Kidney (tissue), 14 donors: ENCODE results near the gene KNG1. TPM values are rescaled to one million over a fixed set of nuclear protein-coding genes. Genes with fewer than 3 reads are reported as not detected.

Experiments used
- DNase-seq, 5 donors: peaks; one replicate each; pipeline ENCODE4 v3.0.0-alpha.2; 2013 to 2020
- FAIRE-seq: peaks from 2 replicates; lab custom pipeline; 2012; peaks lifted over from hg19 to GRCh38; lab: Jason Lieb, UNC
- H3K27ac ChIP-seq, 2 donors: one replicate each; pipeline ENCODE4 v1.7.0; 2013; ENCODE audit warnings: low read depth in 2 of 2, low read length in 2 of 2, inconsistent platforms in 1 of 2
- H3K27me3 ChIP-seq: one replicate; pipeline ENCODE4 v1.7.1; 2013; ENCODE audit warnings: low read length, inconsistent platforms; ENCODE audit not compliant: control insufficient read depth, insufficient read depth
- H3K36me3 ChIP-seq, 3 donors: one replicate each; pipeline versions ENCODE4 v1.7.0 to v1.7.1; 2013; ENCODE audit warnings: low read length in 3 of 3, control low read depth in 1 of 3, inconsistent platforms in 1 of 3; ENCODE audit not compliant: insufficient read depth in 3 of 3, control insufficient read depth in 2 of 3
- H3K4me1 ChIP-seq, 3 donors: one replicate each; pipeline versions ENCODE4 v1.7.0 to v1.7.1; 2013; ENCODE audit warnings: low read length in 3 of 3, inconsistent platforms in 1 of 3, low read depth in 1 of 3; ENCODE audit not compliant: control insufficient read depth in 2 of 3, insufficient read depth in 2 of 3
- H3K4me3 ChIP-seq, 3 donors: one replicate each; pipeline versions ENCODE4 v1.7.0 to v1.8.1; 2013; ENCODE audit warnings: low read length in 3 of 3, control low read depth in 1 of 3, inconsistent platforms in 1 of 3
- H3K9ac ChIP-seq, 3 donors: one replicate each; pipeline versions ENCODE4 v1.7.0 to v1.7.1; 2013; ENCODE audit warnings: low read length in 3 of 3, control low read depth in 1 of 3, inconsistent platforms in 1 of 3
- H3K9me3 ChIP-seq, 3 donors: one replicate each; pipeline versions ENCODE4 v1.7.0 to v1.7.1; 2013; ENCODE audit warnings: low read length in 3 of 3, control low read depth in 1 of 3, inconsistent platforms in 1 of 3; ENCODE audit not compliant: control insufficient read depth in 2 of 3, insufficient read depth in 1 of 3
- CTCF ChIP-seq: IDR thresholded peaks from 3 replicates; pipeline ENCODE4 v1.5.1; 2012; ENCODE audit warnings: mild to moderate bottlenecking, moderate library complexity, borderline replicate concordance; ENCODE audit not compliant: insufficient read depth; ENCODE audit errors: extremely low read depth
- intact Hi-C: fragments of 100-400 bp; cut with DNase I; formaldehyde crosslinking; loops from one replicate; pipeline ENCODE4 v1.11.1; 2022
- microRNA-seq: library from miRNA; unstranded; fragments of <30 nt; microRNA quantifications from one replicate; pipeline ENCODE4 v1.2.0, GENCODE V29; 2020
- polyA plus RNA-seq: library from polyadenylated mRNA; stranded (reverse); fragments of 350-450 nt; fragmentation: Illumina TruSeq; extraction: RNeasy Lipid Tissue Mini Kit (QIAGEN cat#74804); gene quantifications from one replicate; pipeline ENCODE4 v1.2.3, GENCODE V29; 2014; ENCODE audit warnings: low read depth, low replicate concordance; ENCODE audit not compliant: insufficient read depth
- total RNA-seq: library from RNA; stranded (reverse); fragmentation: NEBNext Ultra II Directional; extraction: Animal tissue kit (Norgen Biotek cat#: 25700); gene quantifications from one replicate; pipeline ENCODE4 v1.2.1, GENCODE V29; 2021
- donor health status: control.
- donor health status: control.
- donor health status: control.
- donor health status: control.
- donor health status: control.
- donor health status: DM: yes; HTN: yes; CAD: no.
- donor health status: Normal renal cell carcinoma (clear cell type).

KNG1 gene
- total and polyA plus RNA-seq, 2 donors from 2014 or later = 8.7 to 710 TPM

DNA sequence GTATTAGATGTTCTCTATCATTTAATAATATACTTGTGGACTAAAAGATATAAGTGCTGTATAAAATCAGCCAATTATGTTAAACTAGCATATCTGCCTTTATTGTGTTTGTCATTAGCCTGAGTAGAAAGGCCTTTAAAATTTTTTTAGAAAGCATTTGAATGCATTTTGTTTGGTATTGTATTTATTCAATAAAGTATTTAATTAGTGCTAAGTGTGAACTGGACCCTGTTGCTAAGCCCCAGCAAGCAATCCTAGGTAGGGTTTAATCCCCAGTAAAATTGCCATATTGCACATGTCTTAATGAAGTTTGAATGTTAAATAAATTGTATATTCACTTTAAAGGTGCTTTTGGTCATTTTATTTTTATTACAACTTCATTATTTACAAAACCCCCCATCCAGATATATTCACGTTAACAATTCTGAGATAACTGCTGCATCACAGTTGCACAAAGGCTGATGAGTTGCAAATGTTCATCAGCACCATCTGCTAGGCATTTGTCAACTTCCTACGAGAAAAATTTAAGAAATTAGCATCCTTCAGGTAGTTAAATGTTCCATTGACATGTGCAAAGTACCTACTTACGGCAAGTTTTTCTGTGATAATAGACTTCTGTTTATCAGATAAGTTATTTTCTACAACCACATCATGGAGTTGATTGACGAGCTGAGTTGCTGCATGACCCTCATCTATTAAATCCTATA is 72.5 kb downstream of the KNG1 start:
- Histone ChIP-seq H3K36me3 (peaks cover 41 to 50% (median 43%) of the 10 kb centered on the region in 3 donors), H3K27me3 (no peaks in the 10 kb centered on the region), H3K9ac (no peak overlapping the region), H3K4me1 (peaks cover 11 to 31% (median 22%) of the 10 kb centered on the region in 3 donors), H3K27ac (no peak overlapping the region), H3K9me3 (no peaks in the 10 kb centered on the region), H3K4me3 (no peak overlapping the region)
- TF ChIP-seq CTCF = no peak
- DNase-seq = no peak
- no peak for FAIRE-seq
- intact Hi-C loops = no loop called here

DNA sequence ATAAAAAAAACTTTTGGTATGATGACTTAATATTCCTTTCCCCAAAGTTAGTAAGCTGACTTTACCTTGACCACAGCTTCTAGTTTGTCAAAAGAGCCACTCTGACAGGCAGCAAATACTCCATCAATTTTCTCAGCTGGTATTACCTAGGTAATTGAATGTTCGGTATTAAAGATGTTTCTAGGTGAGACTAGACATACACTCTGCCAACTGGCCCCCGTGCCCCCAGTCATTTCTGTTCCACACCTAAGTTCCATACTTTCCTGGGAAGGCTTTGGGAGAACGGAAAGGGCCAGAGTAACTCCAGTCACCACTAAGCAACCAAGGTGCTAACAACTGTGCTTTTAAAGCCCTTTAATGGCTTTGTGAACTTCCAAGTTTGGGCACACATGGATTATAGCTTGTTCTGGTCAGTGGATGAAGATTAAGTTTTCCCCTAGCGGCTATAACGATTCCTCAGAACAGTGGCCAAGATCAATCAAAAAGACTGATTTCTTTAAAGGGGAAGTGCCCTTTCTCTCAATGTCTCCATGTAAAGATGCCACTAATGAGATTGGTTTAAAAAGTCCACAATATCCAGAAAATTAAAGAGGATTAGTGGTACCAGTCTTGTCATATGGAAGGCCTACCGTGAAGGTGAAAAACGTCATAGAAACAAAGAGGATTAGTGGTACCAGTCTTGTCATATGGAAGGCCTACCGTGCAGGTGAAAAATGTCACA is 73.3 kb downstream of the KNG1 start:
- intact Hi-C loops = no loop called here
- no peak for TF ChIP-seq CTCF
- H3K4me1 ChIP-seq = peaks cover 8 to 24% (median 16%) of the 10 kb centered on the region in 3 donors
- no peaks in the 10 kb centered on the region for H3K9me3 ChIP-seq
- no peak overlapping the region for H3K27ac ChIP-seq
- FAIRE-seq = no peak
- H3K4me3 ChIP-seq = no peak overlapping the region
- peaks cover 35 to 43% (median 36%) of the 10 kb centered on the region in 3 donors for H3K36me3 ChIP-seq
- DNase-seq = no peak
- no peak overlapping the region for H3K9ac ChIP-seq
- no peaks in the 10 kb centered on the region for H3K27me3 ChIP-seq

Small RNA genes lying within 50 kb of the gene (microRNA-seq; reads per million reads assigned to microRNA genes)
- gene MIR1248 = 12.2 reads per million, percentile 24 among the genes with 10 or more reads in this experiment

Other genes starting within 250 kb of the KNG1 start
- gene CRYGS, start 173.0 kb upstream of the KNG1 start, total RNA-seq = 2.9 TPM
- gene CRYGS, start 173.0 kb upstream of the KNG1 start, polyA plus RNA-seq = 3.7 TPM
- gene TBCCD1, start 150.0 kb upstream of the KNG1 start, total RNA-seq = 13.3 TPM
- 6.2 TPM for gene TBCCD1, start 150.0 kb upstream of the KNG1 start, polyA plus RNA-seq
- gene DNAJB11, start 146.6 kb upstream of the KNG1 start, total RNA-seq = 46.4 TPM
- gene DNAJB11, start 146.6 kb upstream of the KNG1 start, polyA plus RNA-seq = 45.0 TPM
- gene AHSG, start 104.3 kb upstream of the KNG1 start, total RNA-seq = not detected
- 0.34 TPM for gene AHSG, start 104.3 kb upstream of the KNG1 start, polyA plus RNA-seq
- not detected for gene FETUB, start 77.0 kb upstream of the KNG1 start, total RNA-seq
- gene FETUB, start 77.0 kb upstream of the KNG1 start, polyA plus RNA-seq = not detected
- 0.35 TPM for gene HRG, start 51.3 kb upstream of the KNG1 start, total RNA-seq
- 22.8 TPM for gene HRG, start 51.3 kb upstream of the KNG1 start, polyA plus RNA-seq
- gene EIF4A2, start 66.2 kb downstream of the KNG1 start, total RNA-seq = 333 TPM
- 310 TPM for gene EIF4A2, start 66.2 kb downstream of the KNG1 start, polyA plus RNA-seq
- gene RFC4, start 89.1 kb downstream of the KNG1 start, total RNA-seq = 8.9 TPM
- gene RFC4, start 89.1 kb downstream of the KNG1 start, polyA plus RNA-seq = 11.1 TPM
- gene ADIPOQ, start 125.4 kb downstream of the KNG1 start, total RNA-seq = not detected
- gene ADIPOQ, start 125.4 kb downstream of the KNG1 start, polyA plus RNA-seq = not detected
- 236 TPM for gene ST6GAL1, start 213.2 kb downstream of the KNG1 start, total RNA-seq
- 62.6 TPM for gene ST6GAL1, start 213.2 kb downstream of the KNG1 start, polyA plus RNA-seq